ENCODE measurements around the gene TMEM163.
"Not testable (repeated sequence)": the region's sequence is repeated elsewhere in the genome, so short reads cannot be mapped to it uniquely, and the experiment has no call there.

TMEM163 gene

GRCh38 chr2:134657650-134658250 is 61.0 kb downstream of the TMEM163 start:
- FAIRE-seq (no peak), DNase-seq (ENCODE audit: insufficient read length, low spot score) (no peak)
- TF ChIP-seq, protein P1, sequence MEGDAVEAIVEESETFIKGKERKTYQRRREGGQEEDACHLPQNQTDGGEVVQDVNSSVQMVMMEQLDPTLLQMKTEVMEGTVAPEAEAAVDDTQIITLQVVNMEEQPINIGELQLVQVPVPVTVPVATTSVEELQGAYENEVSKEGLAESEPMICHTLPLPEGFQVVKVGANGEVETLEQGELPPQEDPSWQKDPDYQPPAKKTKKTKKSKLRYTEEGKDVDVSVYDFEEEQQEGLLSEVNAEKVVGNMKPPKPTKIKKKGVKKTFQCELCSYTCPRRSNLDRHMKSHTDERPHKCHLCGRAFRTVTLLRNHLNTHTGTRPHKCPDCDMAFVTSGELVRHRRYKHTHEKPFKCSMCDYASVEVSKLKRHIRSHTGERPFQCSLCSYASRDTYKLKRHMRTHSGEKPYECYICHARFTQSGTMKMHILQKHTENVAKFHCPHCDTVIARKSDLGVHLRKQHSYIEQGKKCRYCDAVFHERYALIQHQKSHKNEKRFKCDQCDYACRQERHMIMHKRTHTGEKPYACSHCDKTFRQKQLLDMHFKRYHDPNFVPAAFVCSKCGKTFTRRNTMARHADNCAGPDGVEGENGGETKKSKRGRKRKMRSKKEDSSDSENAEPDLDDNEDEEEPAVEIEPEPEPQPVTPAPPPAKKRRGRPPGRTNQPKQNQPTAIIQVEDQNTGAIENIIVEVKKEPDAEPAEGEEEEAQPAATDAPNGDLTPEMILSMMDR (IDR thresholded peaks at IDR 0.05; ENCODE audit: insufficient read depth, missing control alignments), result peak; percentile 59

- not testable (repeated sequence) for FAIRE-seq; DNase-seq (ENCODE audit: insufficient read length, low spot score)
Observed at GRCh38 chr2:134656391-134656790, 62.4 kb downstream of the TMEM163 start.

DNA sequence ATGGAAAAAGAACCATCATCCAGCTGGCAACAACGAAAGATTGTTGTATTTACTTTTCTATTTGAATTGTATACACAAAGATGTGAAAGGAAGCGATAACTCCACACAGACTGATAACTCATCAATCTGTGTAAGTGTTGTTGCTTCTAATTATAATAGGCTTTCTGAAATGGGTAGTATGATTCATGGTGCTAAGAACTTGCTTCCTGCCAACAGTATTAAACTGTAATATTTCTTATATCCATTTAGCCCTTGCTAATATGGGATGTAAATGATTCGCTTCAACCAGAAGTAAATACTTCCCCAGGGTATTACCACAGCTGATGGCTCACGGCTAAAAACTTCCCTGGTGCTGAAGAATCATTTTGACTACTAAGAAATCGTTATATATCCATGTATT is 70.2 kb downstream of the TMEM163 start:
- no peak for DNase-seq (ENCODE audit: insufficient read length, low spot score)
- TF ChIP-seq, protein P1 (IDR thresholded peaks at IDR 0.05; ENCODE audit: insufficient read depth, missing control alignments), result no peak
- FAIRE-seq, result no peak

DNA sequence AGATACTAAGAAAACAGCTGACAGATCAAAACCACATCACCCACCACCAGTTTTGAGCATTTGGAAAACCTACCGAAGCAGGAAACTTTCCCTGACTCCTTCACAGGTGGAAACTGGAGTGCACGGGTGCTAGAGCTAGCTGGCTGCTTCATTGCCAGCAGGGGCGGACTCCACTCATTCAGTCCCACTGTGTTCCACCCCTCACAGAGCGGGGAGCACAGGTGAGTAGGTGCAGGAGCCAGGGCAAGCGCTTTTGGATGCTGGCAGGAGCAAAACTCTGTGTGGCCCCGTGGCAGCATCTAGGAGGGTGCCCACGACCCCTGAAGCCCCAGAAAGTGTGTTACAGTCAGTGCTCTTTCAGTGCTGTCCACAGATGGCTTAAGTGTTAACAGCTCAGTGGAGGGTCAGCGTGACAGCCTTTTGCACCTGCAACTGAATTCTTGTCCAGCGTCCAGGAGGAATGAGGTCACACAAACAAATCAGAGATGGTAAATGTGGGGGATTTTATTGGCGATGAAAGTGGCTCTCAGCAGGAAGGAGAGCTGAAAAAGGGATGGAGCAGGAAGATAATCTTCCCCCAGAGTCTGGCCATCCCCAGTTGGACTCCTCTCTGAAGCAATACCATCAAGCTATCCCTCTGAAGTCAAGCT is 71.1 kb downstream of the TMEM163 start:
- DNase-seq (ENCODE audit: insufficient read length, low spot score), result no peak
- no peak for FAIRE-seq
- TF ChIP-seq, protein P1 (IDR thresholded peaks at IDR 0.05; ENCODE audit: insufficient read depth, missing control alignments), result no peak

- TF ChIP-seq, protein P1 (IDR thresholded peaks at IDR 0.05; ENCODE audit: insufficient read depth, missing control alignments), result no peak
- DNase-seq (ENCODE audit: insufficient read length, low spot score) (no peak), FAIRE-seq (no peak)
Observed at GRCh38 chr2:134642938-134643337, 75.9 kb downstream of the TMEM163 start.

DNA sequence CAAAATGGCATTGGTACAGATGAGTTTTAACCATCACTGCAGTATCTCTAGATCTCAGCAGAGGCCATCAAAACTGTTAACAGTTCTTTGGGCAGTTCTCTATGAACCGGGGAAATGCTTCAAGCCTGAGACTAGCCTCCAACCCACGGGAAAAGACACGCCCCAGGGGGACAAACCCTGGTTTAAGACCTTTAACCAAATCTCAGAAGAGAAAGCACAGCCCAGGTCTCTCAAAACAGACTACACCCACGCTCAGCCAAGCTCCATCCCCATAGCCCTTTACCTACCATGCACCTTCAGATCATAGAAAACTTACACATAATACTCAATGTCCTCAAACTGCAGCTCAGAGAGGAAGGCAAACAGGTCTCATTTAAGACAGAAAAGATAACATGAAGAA is 78.3 kb downstream of the TMEM163 start:
- no peak for FAIRE-seq
- TF ChIP-seq, protein P1 (IDR thresholded peaks at IDR 0.05; ENCODE audit: insufficient read depth, missing control alignments), result no peak
- no peak for DNase-seq (ENCODE audit: insufficient read length, low spot score)

GRCh38 chr2:134639265-134639664 is 79.5 kb downstream of the TMEM163 start:
- TF ChIP-seq, protein P1 (IDR thresholded peaks at IDR 0.05; ENCODE audit: insufficient read depth, missing control alignments), result no peak
- FAIRE-seq (no peak), DNase-seq (ENCODE audit: insufficient read length, low spot score) (no peak)

All from D721Med (cell line).